K562 (cell line): Measurements from ENCODE around the gene ELF1. TPM values are rescaled to one million over a fixed set of nuclear protein-coding genes. Genes with fewer than 3 reads are reported as not detected.
A peak's percentile ranks its signal among the peaks of the same experiment; 100 is the strongest.

Experiments
- ARID1B ChIP-seq: fragments of 450-650 bp; IDR thresholded peaks from 2 replicates; pipeline ENCODE4 v1.6.1; 2016; ENCODE audit warnings: antibody characterized with exemption, mild to moderate bottlenecking, inconsistent platforms
- ATF1 ChIP-seq, 2 experiments: fragments of 450-650 bp in 1 of 2; IDR thresholded peaks; 2 replicates each; pipeline ENCODE4 v1.6.1; 2016; ENCODE audit warnings: missing compliant biosample characterization in 1 of 2, missing genetic modification characterization in 1 of 2
- BDP1 ChIP-seq: IDR thresholded peaks from 3 replicates; pipeline ENCODE4 v1.6.1; 2011; ENCODE audit not compliant: insufficient read length, insufficient read depth
- NR2F6 ChIP-seq: fragments of 450-650 bp; formaldehyde crosslinking; IDR thresholded peaks from 2 replicates; pipeline ENCODE4 v1.4.0; 2020; ENCODE audit warnings: mild to moderate bottlenecking
- U2AF2 ChIP-seq: fragments of 200-400 bp; formaldehyde crosslinking; optimal IDR thresholded peaks from 2 replicates; pipeline ENCODE3; 2017; ENCODE audit warnings: low read depth, mild to moderate bottlenecking, low read length
- ZNF41 ChIP-seq: fragments of 250-450 bp; sonication (Bioruptor Pico); conservative IDR thresholded peaks from 2 replicates; pipeline ENCODE4 v1.4.0; 2020; ENCODE audit warnings: mild to moderate bottlenecking
- polyA plus RNA-seq, 8 experiments: library from polyadenylated mRNA; depleted of rRNA in 4 of 8; stranded (reverse) in 5 of 8; unstranded in 3 of 8; fragments of >200 nt; fragmentation: Nextera tagmentation in 2 of 8; fragmentation: Illumina TruSeq in 1 of 8; extraction: Ambion mirVana in 2 of 8; extraction: Trizol in 1 of 8; gene quantifications; 2 replicates each; pipeline versions ENCODE4 v1.2.1 to v1.2.3, GENCODE V29; 2011 to 2014; ENCODE audit warnings: inconsistent platforms in 1 of 8, missing spikeins in 1 of 8
- total RNA-seq, 7 experiments: library from RNA; depleted of rRNA in 6 of 7; stranded (reverse); fragments of >200 nt in 6 of 7; fragmentation: Illumina TruSeq in 2 of 7; extraction: Trizol in 2 of 7; gene quantifications; 2 replicates each; pipeline versions ENCODE4 v1.2.1 to v1.2.3, GENCODE V29; 2011 to 2021; ENCODE audit warnings: low replicate concordance in 1 of 7
- TF ChIP-seq, protein P1 (sequence below), 2 experiments: fragments of 150-350 bp in 1 of 2; IDR thresholded peaks; 2 replicates each; pipeline ENCODE4 v1.6.1; 2012 to 2016; ENCODE audit warnings: low read depth in 2 of 2, low read length in 2 of 2, mild to moderate bottlenecking in 1 of 2, moderate library complexity in 1 of 2
- TF ChIP-seq, protein P2 (sequence below): fragments of 450-650 bp; formaldehyde crosslinking; IDR thresholded peaks from 2 replicates; pipeline ENCODE4 v1.4.0; 2022; ENCODE audit warnings: missing genetic modification characterization

Gene ELF1
- total and polyA plus RNA-seq, 9 of the 15 experiments (the other 6 are each of a cell fraction or from before 2014, with no cell fraction given) = 24.7 to 54.4 (median 33.4) TPM

DNA sequence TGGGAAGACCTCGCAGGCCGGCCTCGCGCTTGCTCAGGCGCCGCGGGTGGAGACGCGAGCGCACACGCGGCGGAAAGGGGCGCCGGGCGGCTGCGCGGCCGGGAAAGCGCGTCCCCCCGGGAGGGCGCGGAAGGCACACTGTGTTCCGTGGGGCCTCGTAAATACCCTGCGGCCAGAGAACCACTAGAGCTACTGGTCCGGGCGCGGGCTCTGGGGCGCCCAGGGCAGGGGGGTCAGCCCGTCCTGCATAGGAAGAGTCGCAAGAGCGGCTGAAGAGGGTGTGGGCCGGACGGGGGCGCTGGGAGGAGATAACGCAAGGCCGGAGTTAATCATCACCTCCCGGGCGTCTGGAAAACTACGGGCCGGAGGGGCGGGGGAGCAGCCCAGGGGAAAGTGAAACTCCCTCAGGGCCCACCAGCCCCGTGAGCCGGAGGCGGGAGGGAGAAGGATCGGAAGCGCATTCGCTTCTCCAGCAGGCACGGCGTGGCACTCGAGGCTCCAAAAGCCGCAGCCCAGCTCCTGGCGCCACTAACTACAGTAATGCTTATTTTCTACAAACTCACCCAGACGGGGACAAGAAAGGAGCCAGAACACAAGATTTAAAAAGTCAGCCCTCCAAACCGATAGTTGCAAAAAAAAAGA lies 41.1 kb upstream of the ELF1 start (continued):
- TF ChIP-seq, protein P1, sequence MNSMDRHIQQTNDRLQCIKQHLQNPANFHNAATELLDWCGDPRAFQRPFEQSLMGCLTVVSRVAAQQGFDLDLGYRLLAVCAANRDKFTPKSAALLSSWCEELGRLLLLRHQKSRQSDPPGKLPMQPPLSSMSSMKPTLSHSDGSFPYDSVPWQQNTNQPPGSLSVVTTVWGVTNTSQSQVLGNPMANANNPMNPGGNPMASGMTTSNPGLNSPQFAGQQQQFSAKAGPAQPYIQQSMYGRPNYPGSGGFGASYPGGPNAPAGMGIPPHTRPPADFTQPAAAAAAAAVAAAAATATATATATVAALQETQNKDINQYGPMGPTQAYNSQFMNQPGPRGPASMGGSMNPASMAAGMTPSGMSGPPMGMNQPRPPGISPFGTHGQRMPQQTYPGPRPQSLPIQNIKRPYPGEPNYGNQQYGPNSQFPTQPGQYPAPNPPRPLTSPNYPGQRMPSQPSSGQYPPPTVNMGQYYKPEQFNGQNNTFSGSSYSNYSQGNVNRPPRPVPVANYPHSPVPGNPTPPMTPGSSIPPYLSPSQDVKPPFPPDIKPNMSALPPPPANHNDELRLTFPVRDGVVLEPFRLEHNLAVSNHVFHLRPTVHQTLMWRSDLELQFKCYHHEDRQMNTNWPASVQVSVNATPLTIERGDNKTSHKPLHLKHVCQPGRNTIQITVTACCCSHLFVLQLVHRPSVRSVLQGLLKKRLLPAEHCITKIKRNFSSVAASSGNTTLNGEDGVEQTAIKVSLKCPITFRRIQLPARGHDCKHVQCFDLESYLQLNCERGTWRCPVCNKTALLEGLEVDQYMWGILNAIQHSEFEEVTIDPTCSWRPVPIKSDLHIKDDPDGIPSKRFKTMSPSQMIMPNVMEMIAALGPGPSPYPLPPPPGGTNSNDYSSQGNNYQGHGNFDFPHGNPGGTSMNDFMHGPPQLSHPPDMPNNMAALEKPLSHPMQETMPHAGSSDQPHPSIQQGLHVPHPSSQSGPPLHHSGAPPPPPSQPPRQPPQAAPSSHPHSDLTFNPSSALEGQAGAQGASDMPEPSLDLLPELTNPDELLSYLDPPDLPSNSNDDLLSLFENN (IDR thresholded peaks at IDR 0.05; ENCODE audit: low read depth in 2 of 2, low read length in 2 of 2) = no peak
- peak; percentile 57 for TF ChIP-seq ARID1B
- TF ChIP-seq ATF1 (CRISPR knock-in tag; IDR thresholded peaks at IDR 0.05) = no peak
- TF ChIP-seq ATF1 (tag; IDR thresholded peaks at IDR 0.05) = peak; percentile 46
- TF ChIP-seq NR2F6 (CRISPR knock-in tag) = no peak
- TF ChIP-seq BDP1 = no peak
- TF ChIP-seq U2AF2 = no peak
- TF ChIP-seq, protein P2, sequence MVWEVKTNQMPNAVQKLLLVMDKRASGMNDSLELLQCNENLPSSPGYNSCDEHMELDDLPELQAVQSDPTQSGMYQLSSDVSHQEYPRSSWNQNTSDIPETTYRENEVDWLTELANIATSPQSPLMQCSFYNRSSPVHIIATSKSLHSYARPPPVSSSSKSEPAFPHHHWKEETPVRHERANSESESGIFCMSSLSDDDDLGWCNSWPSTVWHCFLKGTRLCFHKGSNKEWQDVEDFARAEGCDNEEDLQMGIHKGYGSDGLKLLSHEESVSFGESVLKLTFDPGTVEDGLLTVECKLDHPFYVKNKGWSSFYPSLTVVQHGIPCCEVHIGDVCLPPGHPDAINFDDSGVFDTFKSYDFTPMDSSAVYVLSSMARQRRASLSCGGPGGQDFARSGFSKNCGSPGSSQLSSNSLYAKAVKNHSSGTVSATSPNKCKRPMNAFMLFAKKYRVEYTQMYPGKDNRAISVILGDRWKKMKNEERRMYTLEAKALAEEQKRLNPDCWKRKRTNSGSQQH (CRISPR knock-in tag) = no peak
- TF ChIP-seq ZNF41 (CRISPR knock-in tag) = no peak
- TF ChIP-seq, all 486 proteins: peak for 102
